GM19099 (cell line): Measurements from ENCODE around the gene TAC3.

Experiments
- POLR2A ChIP-seq: IDR thresholded peaks from 3 replicates; pipeline ENCODE4 v1.6.1; 2011; ENCODE audit warnings: low read depth; ENCODE audit not compliant: insufficient read length; ENCODE audit errors: extremely low read depth

TAC3 gene

DNA sequence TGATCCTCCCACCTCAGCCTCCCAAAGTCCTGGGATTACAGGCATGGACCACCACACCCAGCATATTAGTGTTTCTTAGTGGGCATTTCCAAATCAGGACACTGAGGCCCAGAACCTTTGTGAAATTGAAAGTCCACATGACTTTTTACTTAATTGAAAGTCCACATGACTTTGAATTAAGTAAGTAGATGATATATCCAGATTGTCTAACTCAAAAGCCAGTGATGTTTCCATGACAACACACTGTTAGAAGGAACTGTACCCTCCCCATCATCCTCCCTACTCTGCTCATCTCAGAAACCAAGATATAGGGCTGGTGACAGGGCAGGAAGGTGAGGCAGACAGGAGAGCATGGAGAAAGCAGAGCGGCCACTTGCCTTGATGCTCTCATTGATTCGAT, 26.4 kb upstream of the TAC3 start:
- no peak for TF ChIP-seq POLR2A

DNA sequence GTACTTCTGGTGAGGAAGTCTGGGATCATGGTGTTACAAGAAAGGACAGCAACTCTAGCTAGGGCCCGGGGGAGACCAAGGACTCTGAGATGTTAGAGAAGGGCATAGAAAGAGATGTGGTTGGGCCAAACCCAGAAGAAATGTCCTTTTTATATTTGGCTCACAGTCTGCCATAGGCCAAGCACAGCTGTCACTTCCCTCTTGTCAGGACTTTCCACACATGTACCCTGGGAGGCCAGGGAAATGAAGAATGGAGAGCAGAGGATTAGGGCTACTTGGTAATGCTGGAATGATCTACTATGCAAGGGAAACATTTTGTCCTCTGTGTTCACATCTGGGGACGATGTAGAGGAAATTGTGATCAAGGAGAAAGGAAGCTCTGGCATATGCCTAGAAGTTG, 24.4 kb upstream of the TAC3 start:
- no peak for TF ChIP-seq POLR2A

DNA sequence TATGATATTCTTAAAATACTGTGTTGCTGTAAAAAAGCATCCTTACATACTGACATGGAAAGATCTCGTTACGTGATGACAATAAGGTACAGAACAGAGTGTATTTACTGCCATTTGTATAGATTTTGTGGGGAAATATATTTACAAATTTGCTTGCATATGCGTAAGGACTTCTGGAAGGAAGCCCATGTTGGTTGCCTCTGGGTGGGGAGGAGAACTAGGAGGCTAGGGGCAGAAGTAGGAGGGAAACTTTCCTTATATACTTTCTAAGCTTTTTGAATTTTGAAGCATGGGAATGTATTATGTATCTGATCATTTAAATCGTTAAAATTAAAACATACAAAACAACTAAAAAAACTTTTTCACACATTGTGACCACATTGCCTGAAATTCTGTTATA, 23.9 kb upstream of the TAC3 start:
- TF ChIP-seq POLR2A = no peak

DNA sequence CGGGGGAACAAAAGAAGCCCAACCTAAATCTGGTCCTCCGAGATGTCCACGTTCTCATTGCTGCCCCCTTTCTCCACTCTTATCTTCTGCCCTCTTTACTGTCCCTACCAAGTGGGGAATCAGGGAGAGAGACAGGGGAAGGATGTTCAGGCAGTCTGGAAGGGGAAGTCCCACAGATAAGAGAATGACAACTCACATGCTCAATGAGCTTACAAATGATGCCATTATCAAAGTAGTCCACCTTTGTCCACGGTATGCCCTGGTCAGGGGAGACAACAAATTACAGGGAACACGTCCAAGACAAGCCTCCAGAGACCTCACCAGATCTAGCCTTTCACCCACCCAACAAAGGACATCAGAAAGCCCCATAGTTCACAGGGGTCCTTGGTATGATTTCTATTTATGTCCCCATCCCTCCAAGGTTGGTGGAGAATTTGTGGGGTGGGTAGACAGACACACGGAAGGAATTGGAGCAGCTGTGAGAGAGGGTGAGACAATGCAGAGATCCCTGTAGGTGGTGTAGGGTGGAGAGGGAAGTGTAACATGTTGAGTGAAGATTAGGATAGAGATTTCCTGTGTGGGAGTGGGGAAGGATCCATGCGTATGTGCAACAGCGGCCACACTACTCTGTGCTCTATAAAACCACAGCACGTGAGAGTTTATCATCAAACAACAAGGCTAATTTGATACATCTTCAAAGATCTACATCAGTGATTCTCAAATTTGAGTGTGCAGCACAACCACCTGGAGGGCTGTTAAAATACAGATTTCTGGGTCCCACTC, 22.9 kb upstream of the TAC3 start:
- no peak for TF ChIP-seq POLR2A

DNA sequence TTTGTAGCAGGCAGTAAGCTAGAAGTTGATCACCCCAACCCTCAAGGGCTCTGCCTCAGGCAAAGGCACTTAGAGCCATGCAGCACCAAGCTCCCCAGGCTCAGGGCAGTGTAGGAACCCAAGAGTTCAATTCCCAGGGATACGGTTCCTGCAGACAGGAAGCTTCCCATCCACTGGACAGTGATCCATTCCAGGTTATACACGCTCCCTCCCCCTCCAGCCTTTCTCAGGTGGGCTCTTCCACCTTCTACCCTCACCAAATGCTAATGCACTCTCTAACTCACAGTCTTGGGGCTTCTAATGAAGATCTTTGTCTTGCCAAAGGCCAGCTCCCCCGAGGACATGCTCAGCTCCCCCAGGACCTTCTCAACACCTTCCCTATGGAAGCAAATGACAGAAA, 20.9 kb upstream of the TAC3 start:
- TF ChIP-seq POLR2A = no peak

DNA sequence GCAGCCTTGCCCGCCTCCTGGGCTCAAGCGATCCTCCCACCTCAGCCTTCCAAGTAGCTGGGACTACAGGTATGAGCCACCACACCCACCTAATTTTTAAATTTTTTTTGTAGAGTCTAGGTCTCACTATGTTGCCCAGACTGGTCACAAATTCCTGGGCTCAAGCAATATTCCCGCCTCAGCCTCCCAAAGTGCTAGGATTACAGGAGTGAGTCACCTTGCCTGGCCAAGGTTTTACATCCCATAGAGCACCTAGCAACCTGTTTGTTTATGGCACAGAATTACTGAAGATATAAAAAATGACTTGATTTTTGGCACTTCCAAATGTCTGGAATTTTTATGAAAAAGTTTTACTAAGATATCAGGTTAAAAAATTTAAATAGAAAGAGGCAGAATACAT, 17.1 kb upstream of the TAC3 start:
- TF ChIP-seq POLR2A = no peak

DNA sequence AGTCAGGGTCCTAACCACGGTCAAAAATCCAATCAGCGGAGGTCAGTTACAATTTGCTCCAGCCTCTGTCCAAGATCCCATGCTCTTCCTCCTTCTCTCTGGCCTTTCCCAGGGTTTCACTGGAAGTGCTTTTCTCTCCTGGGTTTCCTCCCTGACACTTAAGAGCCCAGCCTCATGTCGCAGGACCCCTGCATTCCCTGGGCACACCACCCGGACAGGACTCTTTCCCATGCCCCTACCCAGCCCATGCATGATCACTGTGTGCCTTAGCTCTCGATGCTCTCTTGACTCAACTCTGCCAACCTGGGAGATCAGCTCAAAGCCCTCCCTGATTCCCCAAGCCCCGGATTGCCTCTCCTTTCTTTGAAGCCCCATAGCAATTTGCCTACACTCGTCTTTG, 15.5 kb upstream of the TAC3 start:
- no peak for TF ChIP-seq POLR2A

DNA sequence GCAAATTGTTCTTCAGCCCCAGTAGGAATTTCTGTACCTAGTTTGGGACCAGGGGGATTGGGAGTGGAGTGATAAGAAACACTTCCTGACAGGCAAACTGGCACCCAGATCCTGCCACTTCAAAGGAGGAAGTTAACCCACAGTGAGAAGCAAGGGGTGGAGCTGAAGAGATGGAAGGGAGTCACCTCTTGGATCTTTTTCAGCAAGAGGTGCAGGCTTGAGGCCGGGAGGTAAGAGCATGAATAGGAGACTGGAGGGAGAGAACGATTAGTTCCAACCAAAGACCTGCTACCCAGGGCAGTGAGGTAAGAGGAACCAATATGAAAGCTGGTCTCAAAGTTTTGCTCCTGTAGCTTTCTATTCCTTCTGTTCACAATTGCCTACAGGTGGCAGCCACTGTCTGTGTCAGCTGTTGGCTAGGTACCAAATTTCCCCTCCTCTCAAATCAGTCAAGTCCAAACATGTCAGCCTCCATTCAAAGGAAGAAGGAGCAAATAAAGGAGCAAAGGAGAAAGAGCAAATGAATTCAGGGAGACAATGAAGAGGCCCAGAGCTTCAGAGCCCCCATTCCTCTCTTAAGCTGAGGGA, 14.9 kb upstream of the TAC3 start:
- TF ChIP-seq POLR2A = no peak

DNA sequence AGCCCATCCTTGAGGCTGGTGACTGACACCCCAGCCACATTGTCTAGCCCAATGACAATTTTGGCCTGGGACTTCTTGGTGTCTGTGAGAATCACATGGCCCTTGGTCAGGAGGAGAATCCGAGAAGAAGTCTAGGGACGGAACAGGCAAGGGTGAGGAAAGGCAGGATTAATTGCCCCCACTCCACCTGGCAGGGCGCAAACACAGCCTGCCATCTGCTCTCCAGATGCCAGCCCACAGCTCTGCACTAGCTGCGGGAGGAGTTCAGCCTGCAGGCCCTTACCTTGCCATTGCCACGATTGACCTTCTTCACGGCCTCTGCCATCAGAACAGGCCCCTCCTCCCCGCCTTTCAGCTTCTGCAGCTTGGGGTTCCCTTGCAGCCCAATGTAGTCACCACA, 13.1 kb upstream of the TAC3 start:
- TF ChIP-seq POLR2A = no peak

DNA sequence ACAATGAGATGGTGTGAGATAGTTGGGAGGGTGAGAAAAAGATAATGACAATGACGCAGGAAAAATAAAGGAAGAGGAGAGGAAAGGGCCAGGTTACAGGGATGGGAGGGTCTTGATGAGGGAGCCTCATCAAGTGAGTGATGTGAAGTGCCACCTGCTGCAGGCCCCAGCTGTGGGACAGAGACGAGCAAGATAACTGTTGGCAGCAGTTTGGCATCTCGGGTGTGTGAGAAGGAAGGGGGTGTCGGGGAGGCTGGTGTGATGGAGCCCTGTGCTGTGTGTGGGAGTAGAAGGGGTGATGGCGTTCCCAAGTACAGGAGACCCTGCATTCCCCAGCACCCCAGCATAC, 11.4 kb upstream of the TAC3 start:
- no peak for TF ChIP-seq POLR2A

DNA sequence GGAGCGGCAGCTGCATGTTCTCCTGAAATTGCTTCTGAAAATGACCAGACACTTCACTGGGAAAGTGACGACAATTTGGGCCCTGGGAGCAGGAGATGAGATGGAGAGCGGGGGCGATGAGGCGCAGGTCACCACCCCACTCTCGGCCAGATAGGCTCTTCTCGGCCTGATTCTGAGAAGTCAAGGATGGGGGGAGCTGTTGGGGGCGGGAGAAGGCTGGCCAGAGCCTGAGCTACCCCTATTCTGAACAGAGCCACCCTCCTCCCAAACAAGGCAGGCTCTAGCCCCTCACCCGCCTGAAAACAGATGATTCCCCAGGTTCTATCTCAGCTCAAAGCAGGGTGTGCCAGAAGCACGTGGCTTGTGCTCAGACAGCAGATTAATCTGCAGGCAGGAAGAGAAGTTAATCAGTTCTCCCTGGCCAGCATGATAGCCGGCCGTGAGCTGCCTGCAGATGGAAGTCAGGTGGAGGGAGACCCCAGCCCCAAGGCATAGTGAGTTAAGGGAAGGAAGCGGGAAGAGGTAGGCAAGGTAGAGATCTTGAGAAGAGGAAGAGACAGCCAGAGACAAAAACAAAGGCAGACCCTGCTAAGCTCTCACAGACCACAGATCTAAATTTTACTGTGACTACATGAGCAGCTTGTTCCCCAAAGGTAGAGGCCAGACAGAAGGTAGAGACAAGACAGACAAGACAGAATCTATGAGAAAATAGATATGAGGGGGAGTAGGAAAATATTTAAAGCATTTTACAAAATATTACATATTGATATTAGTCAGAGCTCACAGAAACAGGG, 10.9 kb upstream of the TAC3 start:
- no peak for TF ChIP-seq POLR2A

DNA sequence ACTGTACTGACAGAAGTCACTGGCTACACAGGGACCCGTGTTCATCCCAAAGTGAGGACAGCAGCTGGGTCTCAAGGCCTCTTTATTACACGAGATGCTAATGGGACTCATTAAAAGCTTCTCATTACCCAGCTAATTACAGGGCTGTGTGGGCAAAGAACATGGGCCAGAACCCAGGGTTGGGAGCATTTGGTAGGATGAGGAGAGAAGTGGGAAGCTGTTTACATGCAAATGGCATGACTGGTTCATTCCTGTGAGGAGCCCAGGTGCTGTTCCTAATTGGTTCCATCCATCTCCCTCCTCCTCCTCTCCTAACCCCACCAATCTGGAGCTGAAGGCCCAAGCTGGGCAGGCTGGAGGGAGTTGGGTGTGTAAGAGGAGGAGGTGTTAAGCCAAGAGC, 8.9 kb upstream of the TAC3 start:
- TF ChIP-seq POLR2A = no peak

DNA sequence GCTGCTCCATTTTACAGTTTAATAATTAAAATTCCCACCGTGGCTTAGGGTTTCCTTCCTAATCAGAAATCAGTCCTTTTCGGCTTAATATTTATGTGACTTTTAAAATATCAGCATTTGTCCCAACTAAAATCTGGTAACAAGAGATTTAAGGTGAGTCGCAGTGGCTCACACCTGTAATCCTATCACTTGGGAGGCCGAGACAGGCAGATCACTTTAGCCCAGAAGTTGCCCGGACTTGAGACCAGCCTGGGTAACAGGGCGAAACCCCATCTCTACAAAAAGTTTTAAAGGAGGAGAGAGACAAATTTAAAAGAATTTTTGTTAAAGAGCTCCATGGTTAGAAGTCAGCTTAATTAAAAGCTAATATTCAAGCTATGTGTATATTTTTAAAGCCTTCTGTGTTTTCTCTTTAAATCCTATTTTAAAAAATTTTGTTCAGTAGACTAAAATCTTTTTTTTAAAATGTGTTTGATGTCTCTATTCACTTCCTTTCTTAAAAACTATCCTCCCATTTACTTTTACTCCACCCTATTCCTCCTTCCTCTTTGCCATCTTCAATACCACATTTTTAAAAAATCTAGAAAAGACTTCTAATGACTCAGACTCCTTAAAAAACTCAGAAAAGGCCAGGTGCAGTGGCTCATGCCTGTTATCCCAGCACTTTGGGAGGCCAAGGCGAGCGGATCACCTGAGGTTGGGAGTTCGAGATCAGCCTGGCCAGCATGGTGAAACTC, 3.8 kb upstream of the TAC3 start:
- TF ChIP-seq POLR2A = no peak

DNA sequence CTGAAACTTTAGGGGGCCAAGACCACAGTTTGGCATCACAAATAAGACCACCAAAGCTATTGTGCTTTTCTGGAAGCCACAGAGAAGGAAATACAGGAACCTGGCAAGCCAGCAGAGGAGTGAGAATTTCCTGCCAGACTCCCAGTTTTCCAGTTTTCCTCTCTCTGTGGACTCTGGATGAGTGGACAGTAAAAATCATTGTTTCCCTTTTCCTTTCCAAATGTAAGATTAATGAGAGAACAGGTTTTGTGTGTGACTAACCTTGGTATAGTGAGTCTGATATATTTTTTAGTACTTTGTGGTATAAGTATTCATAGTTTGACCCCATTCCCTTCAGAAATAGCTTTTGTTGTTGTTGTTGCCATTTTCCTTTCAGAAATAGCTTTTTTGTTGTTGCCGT, 2.6 kb upstream of the TAC3 start:
- TF ChIP-seq POLR2A = no peak
